K562 (cell line): Measurements from ENCODE around the gene ZC3HAV1L. TPM values are rescaled to one million over a fixed set of nuclear protein-coding genes. Genes with fewer than 3 reads are reported as not detected.

Experiments used
- CBFB ChIP-seq: sonication (generic); formaldehyde crosslinking; IDR thresholded peaks from 2 replicates; pipeline ENCODE4 v1.4.0; 2020; ENCODE audit warnings: mild to moderate bottlenecking, missing genetic modification reagents
- ESRRB ChIP-seq: fragments of 250-450 bp; sonication (Bioruptor Pico); IDR thresholded peaks from 2 replicates; pipeline ENCODE4 v1.5.0; 2020; ENCODE audit warnings: mild to moderate bottlenecking, moderate library complexity, borderline replicate concordance
- EZH2 ChIP-seq: IDR thresholded peaks from 2 replicates; pipeline ENCODE4 v1.6.1; 2012; ENCODE audit warnings: low read depth, mild to moderate bottlenecking, inconsistent platforms, low read length, borderline replicate concordance
- FUS ChIP-seq: fragments of 200-400 bp; formaldehyde crosslinking; optimal IDR thresholded peaks from 2 replicates; pipeline ENCODE3; 2017; ENCODE audit warnings: low read depth, low read length
- HNRNPL ChIP-seq: fragments of 200-400 bp; formaldehyde crosslinking; IDR thresholded peaks from 2 replicates; pipeline ENCODE4 v1.6.1; 2017; ENCODE audit warnings: low read depth, mild to moderate bottlenecking, low read length
- L3MBTL2 ChIP-seq: fragments of 450-650 bp; IDR thresholded peaks from 2 replicates; pipeline ENCODE4 v1.6.1; 2016; ENCODE audit warnings: mild to moderate bottlenecking, moderate library complexity
- MAZ ChIP-seq, 2 experiments: fragments of 450-650 bp in 1 of 2; sonication (generic) in 1 of 2; formaldehyde crosslinking; IDR thresholded peaks in 1 of 2; conservative IDR thresholded peaks in 1 of 2; 2 replicates each; pipeline versions ENCODE4 v1.4.0 to v1.5.0; 2020; ENCODE audit warnings: mild to moderate bottlenecking in 1 of 2, missing genetic modification reagents in 1 of 2
- MED1 ChIP-seq: sonication (generic); formaldehyde crosslinking; IDR thresholded peaks from 2 replicates; pipeline ENCODE4 v1.8.1; 2023; ENCODE audit warnings: missing genetic modification reagents, borderline replicate concordance
- MEIS2 ChIP-seq: fragments of 450-650 bp; IDR thresholded peaks from 2 replicates; pipeline ENCODE4 v1.6.1; 2014; ENCODE audit warnings: mild to moderate bottlenecking; ENCODE audit not compliant: partially characterized antibody
- NCOA2 ChIP-seq, 2 experiments: fragments of 450-650 bp; IDR thresholded peaks; 2 replicates each; pipeline ENCODE4 v1.6.1; 2018; ENCODE audit warnings: mild to moderate bottlenecking in 2 of 2, moderate library complexity in 1 of 2; ENCODE audit not compliant: partially characterized antibody in 2 of 2
- NR2F6 ChIP-seq: fragments of 450-650 bp; formaldehyde crosslinking; IDR thresholded peaks from 2 replicates; pipeline ENCODE4 v1.4.0; 2020; ENCODE audit warnings: mild to moderate bottlenecking
- SUPT5H ChIP-seq: fragments of 450-650 bp; IDR thresholded peaks from 2 replicates; pipeline ENCODE4 v1.6.1; 2016
- TAF9B ChIP-seq: fragments of 450-650 bp; IDR thresholded peaks from 2 replicates; pipeline ENCODE4 v1.6.1; 2018; ENCODE audit warnings: mild to moderate bottlenecking; ENCODE audit not compliant: partially characterized antibody
- TRIM28 ChIP-seq: fragments of 450-650 bp; IDR thresholded peaks from 2 replicates; pipeline ENCODE4 v1.6.1; 2017
- ZNF146 ChIP-seq: IDR thresholded peaks from one replicate; pipeline ENCODE4 v1.6.1; 2018; ENCODE audit warnings: missing compliant biosample characterization; ENCODE audit not compliant: unreplicated experiment
- ZNF274 ChIP-seq: IDR thresholded peaks from 2 replicates; pipeline ENCODE4 v1.6.1; 2011; ENCODE audit warnings: low read depth, mild to moderate bottlenecking, low read length, moderate library complexity, borderline replicate concordance
- ZNF3 ChIP-seq: fragments of 250-450 bp; sonication (Bioruptor Pico); IDR thresholded peaks from 2 replicates; pipeline ENCODE4 v1.5.0; 2021; ENCODE audit warnings: mild to moderate bottlenecking, moderate library complexity
- ZNF696 ChIP-seq: fragments of 250-450 bp; sonication (Bioruptor Pico); conservative IDR thresholded peaks from 2 replicates; pipeline ENCODE4 v1.4.0; 2020; ENCODE audit warnings: mild to moderate bottlenecking, moderate library complexity
- polyA plus RNA-seq, 8 experiments: library from polyadenylated mRNA; depleted of rRNA in 4 of 8; stranded (reverse) in 5 of 8; unstranded in 3 of 8; fragments of >200 nt; fragmentation: Nextera tagmentation in 2 of 8; fragmentation: Illumina TruSeq in 1 of 8; extraction: Ambion mirVana in 2 of 8; extraction: Trizol in 1 of 8; gene quantifications; 2 replicates each; pipeline versions ENCODE4 v1.2.1 to v1.2.3, GENCODE V29; 2011 to 2014; ENCODE audit warnings: inconsistent platforms in 1 of 8, missing spikeins in 1 of 8
- total RNA-seq, 7 experiments: library from RNA; depleted of rRNA in 6 of 7; stranded (reverse); fragments of >200 nt in 6 of 7; fragmentation: Illumina TruSeq in 2 of 7; extraction: Trizol in 2 of 7; gene quantifications; 2 replicates each; pipeline versions ENCODE4 v1.2.1 to v1.2.3, GENCODE V29; 2011 to 2021; ENCODE audit warnings: low replicate concordance in 1 of 7
- TF ChIP-seq, protein P1 (sequence below), 2 experiments: fragments of 450-650 bp in 1 of 2; sonication (generic) in 1 of 2; formaldehyde crosslinking in 1 of 2; IDR thresholded peaks; 2 replicates each; pipeline versions ENCODE4 v1.7.1 to v1.9.0; 2016 to 2022; ENCODE audit warnings: inconsistent platforms in 1 of 2, mild to moderate bottlenecking in 1 of 2, missing genetic modification reagents in 1 of 2

ZC3HAV1L gene
- total and polyA plus RNA-seq, 9 of the 15 experiments (the other 6 are each of a cell fraction or from before 2014, with no cell fraction given) = not detected

DNA sequence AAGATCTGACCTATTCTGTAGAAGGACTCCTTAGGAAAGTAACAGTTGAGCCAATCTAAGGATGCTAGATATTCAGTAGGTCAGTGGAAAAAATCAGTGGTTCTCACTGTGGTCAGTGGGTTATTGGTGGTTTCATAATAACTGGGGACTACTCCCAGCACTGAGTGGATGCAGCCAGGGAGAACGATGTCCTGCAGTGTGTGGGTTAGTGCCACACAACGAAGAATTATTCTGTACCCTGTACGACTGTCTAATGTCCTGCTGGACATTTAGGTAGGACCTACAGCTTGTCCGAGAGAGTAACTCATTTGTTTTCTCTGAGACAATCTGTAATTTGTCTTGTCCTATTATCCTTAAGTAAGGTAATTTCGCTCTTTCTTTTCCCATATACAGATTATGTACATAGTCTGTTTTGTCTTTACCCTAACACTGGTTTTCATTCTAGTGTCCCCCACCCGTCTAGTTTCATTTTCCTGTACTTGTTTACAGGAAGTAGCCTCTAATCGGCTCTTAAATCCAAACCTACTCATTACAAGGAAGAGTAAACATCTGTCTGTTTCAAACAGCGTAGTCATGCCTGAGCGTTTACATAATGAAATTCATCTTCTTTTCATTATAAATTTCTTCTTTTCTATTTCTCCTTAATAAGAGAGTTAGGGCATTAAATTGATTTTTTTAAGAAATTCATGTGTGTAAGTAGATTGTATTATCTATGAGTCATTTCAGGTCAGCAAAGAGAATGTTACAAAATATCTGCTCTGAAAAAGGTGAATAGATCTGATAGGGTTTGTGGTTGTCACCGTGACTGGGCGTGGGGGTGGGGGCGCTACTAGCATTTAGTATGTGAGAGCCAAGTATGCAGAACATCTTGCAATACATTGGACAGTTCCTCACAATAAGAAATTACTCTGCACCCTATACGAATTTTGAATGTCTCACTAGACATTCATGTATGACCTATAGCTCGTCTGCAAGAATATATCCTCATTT is 8.3 kb upstream of the ZC3HAV1L start (continued):
- TF ChIP-seq EZH2 (no peak), FUS (no peak), CBFB (CRISPR knock-in tag) (no peak), ZNF696 (no peak), MEIS2 (no peak), ZNF274 (no peak), HNRNPL (no peak), ZNF146 (CRISPR knock-in tag) (no peak), MAZ (CRISPR knock-in tag; conservative IDR thresholded peaks at IDR 0.05 in 1 of 2, IDR thresholded peaks at IDR 0.05 in 1 of 2) (peak; percentile 9 to 88; a peak in 3 of 4 replicates), NR2F6 (CRISPR knock-in tag) (no peak; the same call in 1 of the 2 replicates), TRIM28 (0 out of 2 replicates have a peak, but pooled peaks have one; percentile 63), ESRRB (CRISPR knock-in tag) (no peak), SUPT5H (0 out of 2 replicates have a peak, but pooled peaks have one; percentile 2), NCOA2 (IDR thresholded peaks at IDR 0.05; ENCODE audit: partially characterized antibody in 2 of 2) (peak; percentile 65 to 79), L3MBTL2 (peak; percentile 46; the same call in 1 of the 2 replicates), ZNF3 (no peak), TAF9B (peak; percentile 87), MED1 (CRISPR knock-in tag) (no peak)
- TF ChIP-seq, protein P1, sequence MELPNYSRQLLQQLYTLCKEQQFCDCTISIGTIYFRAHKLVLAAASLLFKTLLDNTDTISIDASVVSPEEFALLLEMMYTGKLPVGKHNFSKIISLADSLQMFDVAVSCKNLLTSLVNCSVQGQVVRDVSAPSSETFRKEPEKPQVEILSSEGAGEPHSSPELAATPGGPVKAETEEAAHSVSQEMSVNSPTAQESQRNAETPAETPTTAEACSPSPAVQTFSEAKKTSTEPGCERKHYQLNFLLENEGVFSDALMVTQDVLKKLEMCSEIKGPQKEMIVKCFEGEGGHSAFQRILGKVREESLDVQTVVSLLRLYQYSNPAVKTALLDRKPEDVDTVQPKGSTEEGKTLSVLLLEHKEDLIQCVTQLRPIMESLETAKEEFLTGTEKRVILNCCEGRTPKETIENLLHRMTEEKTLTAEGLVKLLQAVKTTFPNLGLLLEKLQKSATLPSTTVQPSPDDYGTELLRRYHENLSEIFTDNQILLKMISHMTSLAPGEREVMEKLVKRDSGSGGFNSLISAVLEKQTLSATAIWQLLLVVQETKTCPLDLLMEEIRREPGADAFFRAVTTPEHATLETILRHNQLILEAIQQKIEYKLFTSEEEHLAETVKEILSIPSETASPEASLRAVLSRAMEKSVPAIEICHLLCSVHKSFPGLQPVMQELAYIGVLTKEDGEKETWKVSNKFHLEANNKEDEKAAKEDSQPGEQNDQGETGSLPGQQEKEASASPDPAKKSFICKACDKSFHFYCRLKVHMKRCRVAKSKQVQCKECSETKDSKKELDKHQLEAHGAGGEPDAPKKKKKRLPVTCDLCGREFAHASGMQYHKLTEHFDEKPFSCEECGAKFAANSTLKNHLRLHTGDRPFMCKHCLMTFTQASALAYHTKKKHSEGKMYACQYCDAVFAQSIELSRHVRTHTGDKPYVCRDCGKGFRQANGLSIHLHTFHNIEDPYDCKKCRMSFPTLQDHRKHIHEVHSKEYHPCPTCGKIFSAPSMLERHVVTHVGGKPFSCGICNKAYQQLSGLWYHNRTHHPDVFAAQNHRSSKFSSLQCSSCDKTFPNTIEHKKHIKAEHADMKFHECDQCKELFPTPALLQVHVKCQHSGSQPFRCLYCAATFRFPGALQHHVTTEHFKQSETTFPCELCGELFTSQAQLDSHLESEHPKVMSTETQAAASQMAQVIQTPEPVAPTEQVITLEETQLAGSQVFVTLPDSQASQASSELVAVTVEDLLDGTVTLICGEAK (IDR thresholded peaks at IDR 0.05) = peak; percentile 35; the same call in 1 of the 2 replicates
- TF ChIP-seq, protein P1 (CRISPR knock-in tag; IDR thresholded peaks at IDR 0.05) = no peak
